Neuronal stem cell (in vitro differentiated cells): ENCODE data around the gene FANK1.
"Not testable (repeated sequence)": the region's sequence is repeated elsewhere in the genome, so short reads cannot be mapped to it uniquely, and the experiment has no call there.

ENCODE experiments used
- DNase-seq: peaks from one replicate; pipeline ENCODE4 v3.0.0-alpha.2; 2013; ENCODE audit warnings: low spot score
- H2AFZ ChIP-seq: one replicate; pipeline ENCODE4 v1.6.1; 2013; ENCODE audit warnings: mild to moderate bottlenecking, low read length, inconsistent platforms
- H2AK5ac ChIP-seq: 2 replicates; pipeline ENCODE4 v1.6.1; 2013; ENCODE audit warnings: low read depth, mild to moderate bottlenecking, inconsistent platforms, low read length, moderate library complexity, mixed read lengths
- H2BK120ac ChIP-seq: 2 replicates; pipeline ENCODE4 v1.6.1; 2013; ENCODE audit warnings: low read depth, mild to moderate bottlenecking, inconsistent platforms, low read length, moderate library complexity, mixed read lengths
- H2BK12ac ChIP-seq: one replicate; pipeline ENCODE4 v1.6.1; 2013; ENCODE audit warnings: low read length, inconsistent platforms
- H2BK15ac ChIP-seq: 2 replicates; pipeline ENCODE4 v1.6.1; 2013; ENCODE audit warnings: mild to moderate bottlenecking, low read length, inconsistent platforms, mixed read lengths
- H2BK5ac ChIP-seq: one replicate; pipeline ENCODE4 v1.6.1; 2013; ENCODE audit warnings: inconsistent platforms, mild to moderate bottlenecking, low read length, moderate library complexity
- H3K14ac ChIP-seq: one replicate; pipeline ENCODE4 v1.6.1; 2013; ENCODE audit warnings: low read length, inconsistent platforms
- H3K18ac ChIP-seq: 2 replicates; pipeline ENCODE4 v1.6.1; 2013; ENCODE audit warnings: low read length, inconsistent platforms
- H3K23ac ChIP-seq: 2 replicates; pipeline ENCODE4 v1.6.1; 2013; ENCODE audit warnings: low read depth, mild to moderate bottlenecking, mixed read lengths, low read length, inconsistent platforms; ENCODE audit not compliant: poor library complexity
- H3K27ac ChIP-seq: replicated peaks from 3 replicates; pipeline ENCODE4 v1.5.1; 2013; ENCODE audit warnings: low read length, inconsistent platforms
- H3K27me3 ChIP-seq, 3 experiments: 2 replicates each; pipeline ENCODE4 v1.6.1; 2013; ENCODE audit warnings: low read length in 3 of 3, mild to moderate bottlenecking in 2 of 3, inconsistent platforms in 1 of 3, low read depth in 1 of 3, mixed read lengths in 1 of 3, moderate library complexity in 1 of 3; ENCODE audit not compliant: control insufficient read depth in 3 of 3, insufficient read depth in 3 of 3
- H3K36me3 ChIP-seq, 2 donors: replicated peaks in 1 of 2; 2 replicates each; pipeline ENCODE4 v1.6.1; 2013; ENCODE audit warnings: low read length in 2 of 2; ENCODE audit not compliant: control insufficient read depth in 2 of 2, insufficient read depth in 2 of 2
- H3K4ac ChIP-seq: 2 replicates; pipeline ENCODE4 v1.6.1; 2013; ENCODE audit warnings: inconsistent platforms, mild to moderate bottlenecking, low read length, moderate library complexity
- H3K4me1 ChIP-seq, 2 donors: 1 replicate in 1 of 2; 2 replicates in 1 of 2; pipeline ENCODE4 v1.6.1; 2013; ENCODE audit warnings: low read length in 2 of 2, low read depth in 1 of 2; ENCODE audit not compliant: control insufficient read depth in 2 of 2, insufficient read depth in 1 of 2
- H3K4me2 ChIP-seq: one replicate; pipeline ENCODE4 v1.6.1; 2013; ENCODE audit warnings: mild to moderate bottlenecking, low read length, inconsistent platforms; ENCODE audit not compliant: insufficient read depth, poor library complexity, severe bottlenecking
- H3K4me3 ChIP-seq, 2 donors: 2 replicates each; pipeline ENCODE4 v1.5.1; 2013; ENCODE audit warnings: low read length in 2 of 2, mild to moderate bottlenecking in 2 of 2, inconsistent platforms in 1 of 2, moderate library complexity in 1 of 2
- H3K79me1 ChIP-seq: one replicate; pipeline ENCODE4 v1.6.1; 2013; ENCODE audit warnings: low read depth, mild to moderate bottlenecking, inconsistent platforms, low read length, moderate library complexity
- H3K9ac ChIP-seq: one replicate; pipeline ENCODE4 v1.6.1; 2013; ENCODE audit warnings: mild to moderate bottlenecking, low read depth, low read length, inconsistent platforms; ENCODE audit not compliant: poor library complexity
- H3K9me3 ChIP-seq, 2 donors: replicated peaks in 1 of 2; 2 replicates each; pipeline versions ENCODE3 to v1.6.1; 2013; ENCODE audit warnings: low read length in 2 of 2, mild to moderate bottlenecking in 2 of 2, inconsistent platforms in 1 of 2, low read depth in 1 of 2, mixed read lengths in 1 of 2, moderate library complexity in 1 of 2; ENCODE audit not compliant: control insufficient read depth in 2 of 2, insufficient read depth in 1 of 2
- H4K8ac ChIP-seq: one replicate; pipeline ENCODE4 v1.6.1; 2013; ENCODE audit warnings: low read depth, mild to moderate bottlenecking, inconsistent platforms, low read length, moderate library complexity
- H4K91ac ChIP-seq: one replicate; pipeline ENCODE4 v1.6.1; 2013; ENCODE audit warnings: low read length, low read depth, mild to moderate bottlenecking, inconsistent platforms; ENCODE audit not compliant: poor library complexity
- WGBS, 2 donors: extraction: QIAGEN DNeasy Blood & Tissue Kit; methylation state at CpG; one replicate each; pipeline ENCODE4 v1.1.7; 2013; ENCODE audit warnings: missing lambda C conversion rate in 2 of 2, mixed read lengths in 1 of 2; ENCODE audit not compliant: insufficient read length in 2 of 2, insufficient replicate concordance in 1 of 2; ENCODE audit errors: extremely low coverage in 2 of 2; 5-methylcytosine and 5-hydroxymethylcytosine counted together

FANK1 gene

DNA sequence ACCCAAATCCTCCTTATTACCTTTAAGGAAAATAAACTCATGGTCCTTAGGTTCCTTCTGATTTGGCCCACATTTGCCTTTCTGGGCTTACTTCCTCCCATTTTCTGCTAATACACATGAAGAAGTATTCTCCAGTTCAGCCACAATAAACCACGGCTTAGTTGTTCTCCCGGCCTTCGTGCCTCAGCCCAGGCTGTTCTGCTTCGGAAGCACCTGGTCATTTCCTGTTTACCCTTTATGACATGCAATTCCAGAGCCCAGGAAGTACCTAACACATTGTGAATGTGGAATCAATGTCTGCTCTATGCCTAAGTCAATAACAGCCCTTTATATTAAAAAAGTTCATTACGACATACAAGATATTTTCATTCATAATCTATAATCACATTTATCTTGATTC lies 4.0 kb upstream of the FANK1 start:
- H3K18ac ChIP-seq, H3K14ac ChIP-seq, H3K9me3 ChIP-seq, H3K4ac ChIP-seq, H2BK5ac ChIP-seq, H2BK15ac ChIP-seq, H3K4me3 ChIP-seq, H3K4me1 ChIP-seq, H3K36me3 ChIP-seq, H3K9ac ChIP-seq, H3K4me2 ChIP-seq, H3K27ac ChIP-seq, H3K23ac ChIP-seq, H2BK120ac ChIP-seq, H4K91ac ChIP-seq, DNase-seq, H2BK12ac ChIP-seq, H2AK5ac ChIP-seq, H3K27me3 ChIP-seq, H3K79me1 ChIP-seq, H4K8ac ChIP-seq, H2AFZ ChIP-seq: not testable (repeated sequence)
- no CpG with 5 or more reads among the region's 5 CpGs for WGBS, 2 donors

DNA sequence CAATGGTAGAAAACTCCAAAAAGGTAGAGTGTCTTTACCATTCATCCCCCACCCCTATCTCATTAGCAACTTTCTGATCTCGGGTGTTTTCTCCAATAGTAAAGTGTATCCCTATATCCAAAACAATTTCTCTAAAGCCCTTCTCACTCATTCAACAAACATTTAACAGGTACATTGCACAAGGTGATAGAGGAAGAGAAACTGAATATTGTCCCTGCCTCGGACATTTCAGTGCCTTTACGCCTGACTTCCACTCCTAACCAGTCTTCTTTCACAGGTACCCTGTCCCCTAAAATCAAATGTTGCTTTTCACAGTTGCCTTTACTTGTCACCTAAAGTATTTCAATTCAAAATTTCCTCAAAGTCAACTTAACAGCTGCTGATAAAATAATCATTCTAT lies 2.2 kb upstream of the FANK1 start:
- not testable (repeated sequence) for H3K36me3 ChIP-seq, H3K18ac ChIP-seq, H2BK15ac ChIP-seq, H3K9me3 ChIP-seq, H3K4ac ChIP-seq, H3K27me3 ChIP-seq, H2AFZ ChIP-seq, H3K79me1 ChIP-seq, H3K4me3 ChIP-seq, H2BK12ac ChIP-seq, H3K27ac ChIP-seq, DNase-seq, H4K91ac ChIP-seq, H4K8ac ChIP-seq, H3K4me1 ChIP-seq, H3K14ac ChIP-seq, H2AK5ac ChIP-seq, H3K9ac ChIP-seq, H3K23ac ChIP-seq, H2BK5ac ChIP-seq, H3K4me2 ChIP-seq, H2BK120ac ChIP-seq
- WGBS, 2 donors: no CpG with 5 or more reads among the region's 3 CpGs

DNA sequence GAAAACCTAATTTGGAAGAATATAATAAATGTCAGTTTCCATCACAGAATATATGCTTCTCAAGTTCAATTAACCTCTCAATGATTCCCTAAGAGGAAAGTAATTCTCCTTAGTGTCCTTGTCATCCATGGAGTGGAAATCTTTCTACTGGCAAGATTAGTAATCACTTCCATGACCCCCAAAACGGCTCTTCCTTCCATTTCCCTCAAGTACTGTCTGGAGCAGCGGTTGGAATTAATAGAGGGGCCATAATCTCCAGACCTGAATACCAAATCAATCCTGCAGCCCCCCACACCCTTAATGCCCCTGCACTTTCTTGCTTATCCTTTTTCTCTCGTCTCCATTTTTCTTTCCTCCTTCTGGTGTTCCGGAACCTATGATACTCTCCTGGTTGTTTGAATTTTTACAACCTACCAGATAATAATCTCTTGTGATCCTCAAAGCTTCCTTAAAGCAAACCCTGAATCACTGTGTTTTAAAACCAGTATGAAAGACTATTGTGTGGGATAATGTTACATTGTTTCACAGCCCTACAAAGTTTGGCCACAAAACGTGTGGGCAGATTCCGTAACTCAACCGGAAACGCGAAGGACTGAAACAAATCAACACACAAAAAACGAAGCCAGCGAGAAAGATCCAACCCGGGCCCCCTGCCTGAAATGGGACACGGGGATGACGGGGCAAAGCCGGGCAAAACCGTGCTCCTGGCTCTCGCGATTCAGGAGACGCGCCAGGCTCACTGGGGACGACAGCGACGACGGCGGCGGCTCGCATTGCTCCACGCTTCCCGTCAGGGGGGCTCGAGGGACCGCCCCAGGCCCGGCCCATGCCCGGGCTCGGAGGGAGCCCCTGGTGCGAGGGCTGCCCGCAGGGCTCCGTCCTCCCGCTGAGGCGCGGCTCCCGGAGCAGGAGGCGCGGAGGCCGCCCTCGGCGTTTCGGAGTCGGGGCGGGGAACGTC lies 955 bp upstream of the FANK1 start:
- H2BK120ac ChIP-seq, H3K4me1 ChIP-seq, H3K79me1 ChIP-seq, H3K4ac ChIP-seq, H2BK5ac ChIP-seq, H2AK5ac ChIP-seq, H3K9me3 ChIP-seq, H3K36me3 ChIP-seq, H2BK12ac ChIP-seq, H4K91ac ChIP-seq, H2BK15ac ChIP-seq, H3K27me3 ChIP-seq, H4K8ac ChIP-seq: not testable (repeated sequence)
- Histone ChIP-seq H3K4me3 (peak overlapping the region; percentile 73 to 81), H3K14ac (peak overlapping the region; percentile 0), H3K18ac (peak overlapping the region; percentile 91), H2AFZ (peak overlapping the region; percentile 92), H3K4me2 (peak overlapping the region; percentile 62), H3K23ac (peak overlapping the region; percentile 20), H3K9ac (peak overlapping the region; percentile 86), H3K27ac (peak overlapping the region; percentile 72)
- peak; percentile 56 for DNase-seq
- no CpG with 5 or more reads among the region's 50 CpGs for WGBS, 2 donors

DNA sequence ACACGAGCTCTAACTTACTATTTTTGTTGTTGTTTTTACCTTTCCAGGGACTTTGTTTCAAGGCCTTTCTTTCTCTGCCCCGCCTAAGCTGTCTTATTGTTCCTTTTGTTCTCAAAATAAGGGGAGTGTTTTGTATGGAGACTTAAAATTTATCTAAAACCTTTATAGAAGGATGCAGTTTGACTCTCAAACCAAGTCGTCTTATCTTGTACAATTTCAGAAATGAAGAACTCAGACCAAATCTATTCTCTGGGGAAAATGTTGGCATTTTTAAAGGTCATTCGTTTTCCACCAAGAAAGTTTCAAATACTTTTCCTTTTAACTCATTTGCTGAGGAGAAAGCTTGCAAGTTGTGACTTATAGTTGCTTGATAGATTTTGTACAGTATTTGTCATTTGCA lies 953 bp downstream of the FANK1 start:
- DNase-seq, H2AK5ac ChIP-seq, H3K4ac ChIP-seq, H3K9ac ChIP-seq, H2BK12ac ChIP-seq, H4K91ac ChIP-seq, H3K4me1 ChIP-seq, H3K27ac ChIP-seq, H3K23ac ChIP-seq, H2BK5ac ChIP-seq, H2BK120ac ChIP-seq, H3K36me3 ChIP-seq, H3K18ac ChIP-seq, H3K4me2 ChIP-seq, H3K9me3 ChIP-seq, H3K79me1 ChIP-seq, H4K8ac ChIP-seq, H2BK15ac ChIP-seq, H3K14ac ChIP-seq, H3K27me3 ChIP-seq: not testable (repeated sequence)
- Histone ChIP-seq H2AFZ (peak overlapping the region; percentile 92), H3K4me3 (peak overlapping the region in 1 of 2 donors; percentile 73)
- no CpG with 5 or more reads among the region's 4 CpGs for WGBS, 2 donors
